ENCODE measurements around the gene GKAP1.

GKAP1 gene

DNA sequence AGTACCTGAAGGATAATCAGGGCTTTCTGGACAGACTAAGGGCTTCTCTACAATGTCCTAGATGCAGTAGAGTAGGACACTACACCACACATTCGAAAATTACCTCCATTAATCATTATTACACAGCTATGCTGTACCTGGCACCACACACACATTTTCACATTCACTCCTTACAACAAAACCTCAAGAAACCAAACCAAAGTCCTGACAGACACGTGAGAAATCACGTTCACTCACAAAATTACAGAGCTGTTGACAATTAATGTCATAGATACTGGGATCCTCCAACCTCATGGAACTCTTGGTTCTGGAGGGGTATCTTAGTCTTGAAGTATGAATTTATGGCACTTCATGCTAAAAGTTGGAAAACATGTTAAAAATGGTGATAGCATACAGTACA is 126.1 kb downstream of the GKAP1 start:
- Histone ChIP-seq H3K9ac (ENCODE audit: low read length) (no peak overlapping the region), H3K27me3 (ENCODE audit: insufficient read depth, low read length) (no peaks in the 10 kb centered on the region), H3K9me2 (ENCODE audit: low read depth, low read length) (no peaks in the 10 kb centered on the region), H2AFZ (ENCODE audit: low read length) (no peak overlapping the region), H3K4me1 (ENCODE audit: insufficient read depth, low read length, severe bottlenecking) (peaks cover 53% of the 10 kb centered on the region), H3K27ac (ENCODE audit: low read depth, low read length, poor library complexity, severe bottlenecking) (no peak overlapping the region), H3K4me3 (ENCODE audit: low read depth, low read length, poor library complexity, severe bottlenecking) (no peak overlapping the region), H4K20me1 (ENCODE audit: insufficient read depth, low read length) (no peaks in the 10 kb centered on the region), H3K79me2 (ENCODE audit: insufficient read depth, low read length) (peaks cover 100% of the 10 kb centered on the region), H3K4me2 (ENCODE audit: low read length) (no peak overlapping the region), H3F3A (ENCODE audit: insufficient read depth, low read length) (no peaks in the 10 kb centered on the region), H3K36me3 (ENCODE audit: insufficient read depth, low read length) (peaks cover 21% of the 10 kb centered on the region), H3K9me3 (ENCODE audit: low read length) (no peaks in the 10 kb centered on the region)
- no peak for TF ChIP-seq EZH2 (IDR thresholded peaks at IDR 0.05; ENCODE audit: borderline replicate concordance, low read length)
- TF ChIP-seq, protein P1, sequence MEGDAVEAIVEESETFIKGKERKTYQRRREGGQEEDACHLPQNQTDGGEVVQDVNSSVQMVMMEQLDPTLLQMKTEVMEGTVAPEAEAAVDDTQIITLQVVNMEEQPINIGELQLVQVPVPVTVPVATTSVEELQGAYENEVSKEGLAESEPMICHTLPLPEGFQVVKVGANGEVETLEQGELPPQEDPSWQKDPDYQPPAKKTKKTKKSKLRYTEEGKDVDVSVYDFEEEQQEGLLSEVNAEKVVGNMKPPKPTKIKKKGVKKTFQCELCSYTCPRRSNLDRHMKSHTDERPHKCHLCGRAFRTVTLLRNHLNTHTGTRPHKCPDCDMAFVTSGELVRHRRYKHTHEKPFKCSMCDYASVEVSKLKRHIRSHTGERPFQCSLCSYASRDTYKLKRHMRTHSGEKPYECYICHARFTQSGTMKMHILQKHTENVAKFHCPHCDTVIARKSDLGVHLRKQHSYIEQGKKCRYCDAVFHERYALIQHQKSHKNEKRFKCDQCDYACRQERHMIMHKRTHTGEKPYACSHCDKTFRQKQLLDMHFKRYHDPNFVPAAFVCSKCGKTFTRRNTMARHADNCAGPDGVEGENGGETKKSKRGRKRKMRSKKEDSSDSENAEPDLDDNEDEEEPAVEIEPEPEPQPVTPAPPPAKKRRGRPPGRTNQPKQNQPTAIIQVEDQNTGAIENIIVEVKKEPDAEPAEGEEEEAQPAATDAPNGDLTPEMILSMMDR (IDR thresholded peaks at IDR 0.05; ENCODE audit: low read length), result no peak

Measured in OCI-LY1 (cell line).